ENCODE measurements around the gene UNC5B.

UNC5B gene

GRCh38 chr10:71205468-71205867 is 6.9 kb upstream of the UNC5B start:
- DNase-seq (ENCODE audit: low read depth) = peak; percentile 20
- TF ChIP-seq CTCF (IDR thresholded peaks at IDR 0.05; ENCODE audit: insufficient read depth, low read depth, low read length, missing control alignments) = no peak
- no peak overlapping the region for H3K4me3 ChIP-seq (ENCODE audit: low read length)

- DNase-seq (ENCODE audit: low read depth) = no peak
- no peak for TF ChIP-seq CTCF (IDR thresholded peaks at IDR 0.05; ENCODE audit: insufficient read depth, low read depth, low read length, missing control alignments)
- H3K4me3 ChIP-seq (ENCODE audit: low read length) = no peak overlapping the region
Measured at GRCh38 chr10:71206911-71207310, 5.5 kb upstream of the UNC5B start.

GRCh38 chr10:71207578-71207977 is 4.8 kb upstream of the UNC5B start:
- no peak for TF ChIP-seq CTCF (IDR thresholded peaks at IDR 0.05; ENCODE audit: insufficient read depth, low read depth, low read length, missing control alignments)
- no peak for DNase-seq (ENCODE audit: low read depth)

GRCh38 chr10:71209352-71209715 is 3.0 kb upstream of the UNC5B start:
- no peak for DNase-seq (ENCODE audit: low read depth)
- no peak for TF ChIP-seq CTCF (IDR thresholded peaks at IDR 0.05; ENCODE audit: insufficient read depth, low read depth, low read length, missing control alignments)
- H3K4me3 ChIP-seq (ENCODE audit: low read length) = no peak overlapping the region

More at GRCh38 chr10:71207578-71207977, 4.8 kb upstream of the UNC5B start:
- H3K4me3 ChIP-seq (ENCODE audit: low read length) = no peak overlapping the region

GRCh38 chr10:71209731-71210541 is 2.4 kb upstream of the UNC5B start:
- DNase-seq (ENCODE audit: low read depth) = no peak

GRCh38 chr10:71210542-71210871 is 1.9 kb upstream of the UNC5B start:
- H3K4me3 ChIP-seq (ENCODE audit: low read length) = no peak overlapping the region
- no peak for DNase-seq (ENCODE audit: low read depth)
- no peak for TF ChIP-seq CTCF (IDR thresholded peaks at IDR 0.05; ENCODE audit: insufficient read depth, low read depth, low read length, missing control alignments)

More at GRCh38 chr10:71209731-71210541, 2.4 kb upstream of the UNC5B start:
- H3K4me3 ChIP-seq (ENCODE audit: low read length) = no peak overlapping the region
- no peak for TF ChIP-seq CTCF (IDR thresholded peaks at IDR 0.05; ENCODE audit: insufficient read depth, low read depth, low read length, missing control alignments)

- TF ChIP-seq CTCF (IDR thresholded peaks at IDR 0.05; ENCODE audit: insufficient read depth, low read depth, low read length, missing control alignments) = no peak
- DNase-seq (ENCODE audit: low read depth) = no peak
- H3K4me3 ChIP-seq (ENCODE audit: low read length) = no peak overlapping the region
Measured at GRCh38 chr10:71211053-71211452, 1.3 kb upstream of the UNC5B start.
